Measurements from ENCODE around the gene EPS15. TPM values are rescaled to one million over a fixed set of nuclear protein-coding genes. Genes with fewer than 3 reads are reported as not detected.
"Not testable (repeated sequence)": the region's sequence is repeated elsewhere in the genome, so short reads cannot be mapped to it uniquely, and the experiment has no call there.

The EPS15 gene
- total RNA-seq, 1 donor from 2014 or later, result 55.0 TPM

DNA sequence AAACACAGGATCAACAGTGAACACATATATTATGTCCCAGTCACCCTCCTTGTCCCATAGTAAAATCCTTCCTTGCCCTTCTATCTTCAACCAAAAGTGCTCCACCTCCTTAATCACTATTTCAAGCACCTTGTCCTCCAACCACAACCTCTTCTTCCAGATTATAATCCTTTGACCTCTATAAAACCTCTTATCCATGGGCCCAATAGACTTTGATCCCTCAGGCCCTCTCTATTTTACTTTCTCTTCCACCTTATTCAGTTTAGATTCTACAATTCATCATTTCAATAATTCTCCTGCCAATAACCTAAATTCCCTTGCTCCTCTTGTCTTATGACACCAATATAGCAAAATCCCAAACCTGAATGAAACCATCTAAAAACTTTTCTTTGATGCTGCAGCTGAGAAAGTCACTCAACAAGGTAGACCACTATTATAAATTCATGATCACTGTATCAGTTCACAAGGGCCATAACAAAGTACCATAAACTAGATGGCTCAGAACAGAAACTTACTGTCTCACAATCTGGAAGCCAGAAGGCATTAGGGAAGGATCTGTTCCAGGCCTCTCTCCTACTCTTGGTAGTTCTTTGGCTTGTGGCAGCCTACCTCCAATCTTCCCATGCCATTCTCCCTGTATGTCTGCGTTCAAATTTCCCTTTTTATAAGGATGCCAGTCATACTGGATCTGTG is 24.8 kb downstream of the EPS15 start:
- Mint-ChIP-seq H3K27me3 (no peaks in the 10 kb centered on the region), H3K4me3 (no peak overlapping the region), H3K9me3 (no peaks in the 10 kb centered on the region), H3K27ac (no peak overlapping the region), H3K4me1 (peaks cover 21% of the 10 kb centered on the region), H3K36me3 (ENCODE audit: low read depth) (peaks cover 14% of the 10 kb centered on the region)
- no peak for DNase-seq
- intact Hi-C loops (cut with micrococcal nuclease), result no loop called here

GRCh38 chr1:51491166-51491981 is 27.7 kb downstream of the EPS15 start:
- H3K4me1 Mint-ChIP-seq, result peaks cover 22% of the 10 kb centered on the region
- H3K36me3 Mint-ChIP-seq (ENCODE audit: low read depth), result peaks cover 3% of the 10 kb centered on the region
- no peak for DNase-seq
- intact Hi-C loops (cut with micrococcal nuclease), result no loop called here
- H3K27ac Mint-ChIP-seq, result no peak overlapping the region
- no peak overlapping the region for H3K4me3 Mint-ChIP-seq
- no peaks in the 10 kb centered on the region for H3K27me3 Mint-ChIP-seq
- no peaks in the 10 kb centered on the region for H3K9me3 Mint-ChIP-seq

DNA sequence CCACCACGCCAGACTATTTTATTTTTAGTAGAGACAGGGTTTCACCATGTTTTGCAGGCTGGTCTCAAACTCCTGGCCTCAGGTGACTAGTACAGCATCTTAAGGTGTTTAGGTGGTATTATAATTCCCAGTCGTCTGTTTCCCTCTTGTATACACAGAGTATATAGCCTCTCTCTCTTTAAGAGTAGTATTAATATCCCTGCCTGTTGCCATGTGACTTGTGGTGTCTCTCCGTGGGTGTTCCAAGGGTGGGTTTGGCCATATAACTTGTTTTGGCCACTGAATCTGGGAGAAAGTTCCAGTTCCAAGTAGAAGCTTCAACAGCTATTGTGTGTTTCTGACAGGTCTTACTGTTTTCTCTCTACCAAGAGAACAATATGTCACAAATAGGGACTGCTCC is 29.6 kb downstream of the EPS15 start:
- no peaks in the 10 kb centered on the region for H3K9me3 Mint-ChIP-seq
- no peak for DNase-seq
- peaks cover 4% of the 10 kb centered on the region for H3K36me3 Mint-ChIP-seq (ENCODE audit: low read depth)
- H3K27ac Mint-ChIP-seq, result no peak overlapping the region
- H3K27me3 Mint-ChIP-seq, result no peaks in the 10 kb centered on the region
- intact Hi-C loops (cut with micrococcal nuclease), result no loop called here
- peaks cover 21% of the 10 kb centered on the region for H3K4me1 Mint-ChIP-seq
- no peak overlapping the region for H3K4me3 Mint-ChIP-seq

DNA sequence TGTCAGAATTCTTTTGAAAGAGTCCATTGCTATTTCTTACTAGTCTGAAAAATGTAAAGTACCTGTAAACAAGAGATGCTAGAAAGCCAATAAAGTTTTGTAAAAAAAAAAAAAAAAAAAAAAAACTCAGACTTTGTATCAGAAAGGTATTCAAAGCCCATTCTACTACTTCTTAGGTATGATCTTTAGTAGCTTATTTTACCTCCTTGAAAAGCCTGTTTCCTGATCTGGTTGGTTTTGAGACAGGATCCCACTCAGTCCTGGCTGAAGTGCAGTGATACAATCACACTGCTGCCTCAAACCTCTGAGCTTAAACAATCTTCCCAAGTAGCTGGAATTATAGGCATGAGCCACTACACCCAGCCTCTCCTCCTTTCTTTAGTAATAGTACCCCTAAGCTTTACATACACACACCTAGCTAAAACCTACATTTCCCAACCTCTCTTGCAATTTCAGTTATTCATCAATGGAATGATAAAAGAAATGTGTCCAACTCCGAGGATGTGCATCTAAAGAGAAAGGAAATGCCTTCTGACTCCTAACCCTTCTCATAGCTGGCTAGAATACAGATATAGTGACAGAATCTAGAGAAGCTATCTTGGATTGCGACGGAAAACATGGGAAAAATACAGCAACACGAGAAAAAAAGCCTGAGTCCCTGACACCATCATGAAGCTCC is 30.6 kb downstream of the EPS15 start:
- DNase-seq, result no peak
- Mint-ChIP-seq H3K27ac (no peak overlapping the region), H3K36me3 (ENCODE audit: low read depth) (peaks cover 8% of the 10 kb centered on the region), H3K4me3 (no peak overlapping the region), H3K27me3 (no peaks in the 10 kb centered on the region), H3K9me3 (no peaks in the 10 kb centered on the region), H3K4me1 (peaks cover 15% of the 10 kb centered on the region)
- intact Hi-C loops (cut with micrococcal nuclease), result no loop called here

DNA sequence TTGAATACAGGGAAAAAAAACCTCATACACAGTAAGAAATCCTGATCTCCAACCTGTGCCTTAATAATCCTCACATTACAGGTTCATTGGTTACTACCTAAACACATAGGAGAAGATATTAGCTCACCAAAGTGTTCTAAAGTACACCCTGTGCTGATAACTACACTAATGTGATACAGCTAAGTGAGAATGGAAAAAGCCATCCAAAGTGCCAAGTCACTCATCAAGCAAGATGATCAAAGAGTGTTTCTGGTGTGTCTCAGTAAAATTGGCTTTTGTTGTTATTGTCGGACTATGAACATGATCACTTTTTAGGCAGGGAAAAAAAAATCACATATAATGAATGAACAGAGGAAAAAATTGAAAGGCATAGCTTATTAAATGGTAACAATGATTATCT is 31.4 kb downstream of the EPS15 start:
- H3K27ac Mint-ChIP-seq, result no peak overlapping the region
- no peak for DNase-seq
- peaks cover 15% of the 10 kb centered on the region for H3K4me1 Mint-ChIP-seq
- no peaks in the 10 kb centered on the region for H3K27me3 Mint-ChIP-seq
- no peak overlapping the region for H3K4me3 Mint-ChIP-seq
- peaks cover 12% of the 10 kb centered on the region for H3K36me3 Mint-ChIP-seq (ENCODE audit: low read depth)
- H3K9me3 Mint-ChIP-seq, result no peaks in the 10 kb centered on the region
- intact Hi-C loops (cut with micrococcal nuclease), result no loop called here

DNA sequence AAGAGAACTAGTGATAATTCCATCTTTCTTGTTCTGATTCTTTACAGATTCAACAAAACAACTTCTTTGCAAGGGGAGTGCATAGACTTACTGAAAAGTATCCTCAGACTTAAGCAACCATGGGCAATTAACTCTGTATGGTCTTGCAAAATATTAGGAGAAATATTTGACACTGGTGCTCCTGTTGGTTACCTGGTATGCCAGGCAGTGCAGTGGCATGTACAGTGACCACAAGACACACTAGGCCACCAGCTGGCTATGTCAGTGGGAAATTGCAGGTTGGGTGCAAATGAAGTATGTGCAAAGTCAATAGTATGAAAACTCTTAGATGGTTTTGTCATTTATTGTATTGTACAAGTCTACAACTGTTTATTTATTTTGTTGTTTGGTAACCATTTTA is 34.5 kb downstream of the EPS15 start:
- intact Hi-C loops (cut with micrococcal nuclease), result no loop called here
- Mint-ChIP-seq H3K36me3 (ENCODE audit: low read depth) (peaks cover 30% of the 10 kb centered on the region), H3K27me3 (no peaks in the 10 kb centered on the region), H3K9me3 (peaks cover 9% of the 10 kb centered on the region), H3K4me1 (peaks cover 2% of the 10 kb centered on the region), H3K27ac (no peak overlapping the region), H3K4me3 (no peak overlapping the region)
- DNase-seq, result no peak

DNA sequence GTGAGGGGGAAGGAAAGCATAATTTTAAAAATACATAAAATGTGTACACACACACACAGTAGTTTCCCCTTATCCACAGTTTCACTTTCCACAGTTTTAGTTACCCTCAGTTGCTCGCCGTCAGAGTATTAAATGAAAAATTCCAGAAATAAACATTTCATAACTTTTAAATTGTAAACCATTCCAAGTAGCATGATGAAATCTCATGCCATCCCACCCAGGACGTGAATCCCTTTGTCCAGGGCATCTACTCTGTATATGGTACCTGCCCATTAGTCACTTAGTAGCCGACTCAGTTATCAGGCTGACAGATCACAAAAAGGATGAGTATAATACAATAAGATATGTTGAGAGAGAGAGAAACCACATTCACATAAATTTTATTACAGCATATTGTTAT is 36.2 kb downstream of the EPS15 start:
- H3K9me3 Mint-ChIP-seq, result peaks cover 16% of the 10 kb centered on the region
- intact Hi-C loops (cut with micrococcal nuclease), result no loop called here
- DNase-seq, result no peak
- peaks cover 39% of the 10 kb centered on the region for H3K36me3 Mint-ChIP-seq (ENCODE audit: low read depth)
- no peak overlapping the region for H3K4me3 Mint-ChIP-seq
- H3K27ac Mint-ChIP-seq, result no peak overlapping the region
- H3K4me1 Mint-ChIP-seq, result peaks cover 5% of the 10 kb centered on the region
- H3K27me3 Mint-ChIP-seq, result no peaks in the 10 kb centered on the region

DNA sequence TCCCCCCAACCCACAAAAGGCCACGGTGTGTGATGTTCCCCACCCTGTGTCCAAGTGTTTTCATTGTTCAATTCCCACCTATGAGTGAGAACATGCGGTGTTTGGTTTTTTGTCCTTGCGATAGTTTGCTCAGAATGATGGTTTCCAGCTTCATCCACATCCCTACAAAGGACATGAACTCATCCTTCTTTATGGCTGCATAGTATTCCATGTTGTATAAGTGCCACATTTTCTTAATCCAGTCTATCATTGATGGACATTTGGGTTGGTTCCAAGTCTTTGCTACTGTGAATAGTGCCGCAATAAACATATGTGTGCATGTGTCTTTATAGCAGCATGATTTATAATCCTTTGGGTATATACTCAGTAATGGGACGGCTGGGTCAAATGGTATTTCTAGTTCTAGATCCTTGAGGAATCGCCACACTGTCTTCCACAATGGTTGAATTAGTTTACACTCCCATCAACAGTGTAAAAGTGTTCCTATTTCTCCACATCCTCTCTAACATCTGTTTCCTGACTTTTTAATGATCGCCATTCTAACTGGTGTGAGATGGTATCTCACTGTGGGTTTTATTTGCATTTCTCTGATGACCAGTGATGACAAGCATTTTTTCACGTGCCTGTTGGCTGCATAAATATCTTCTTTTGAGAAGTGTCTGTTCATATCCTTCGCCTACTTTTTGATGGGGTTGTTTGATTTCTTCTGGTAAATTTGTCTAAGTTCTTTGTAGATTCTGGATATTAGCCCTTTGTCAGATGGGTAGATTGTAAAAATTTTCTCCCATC is 44.0 kb downstream of the EPS15 start:
- DNase-seq; H3K4me1 Mint-ChIP-seq; H3K27ac Mint-ChIP-seq; H3K4me3 Mint-ChIP-seq; intact Hi-C loops (cut with micrococcal nuclease); H3K27me3 Mint-ChIP-seq: not testable (repeated sequence)
- Mint-ChIP-seq H3K36me3 (ENCODE audit: low read depth) (peaks cover 60% of the 10 kb centered on the region), H3K9me3 (peaks cover 28% of the 10 kb centered on the region)

DNA sequence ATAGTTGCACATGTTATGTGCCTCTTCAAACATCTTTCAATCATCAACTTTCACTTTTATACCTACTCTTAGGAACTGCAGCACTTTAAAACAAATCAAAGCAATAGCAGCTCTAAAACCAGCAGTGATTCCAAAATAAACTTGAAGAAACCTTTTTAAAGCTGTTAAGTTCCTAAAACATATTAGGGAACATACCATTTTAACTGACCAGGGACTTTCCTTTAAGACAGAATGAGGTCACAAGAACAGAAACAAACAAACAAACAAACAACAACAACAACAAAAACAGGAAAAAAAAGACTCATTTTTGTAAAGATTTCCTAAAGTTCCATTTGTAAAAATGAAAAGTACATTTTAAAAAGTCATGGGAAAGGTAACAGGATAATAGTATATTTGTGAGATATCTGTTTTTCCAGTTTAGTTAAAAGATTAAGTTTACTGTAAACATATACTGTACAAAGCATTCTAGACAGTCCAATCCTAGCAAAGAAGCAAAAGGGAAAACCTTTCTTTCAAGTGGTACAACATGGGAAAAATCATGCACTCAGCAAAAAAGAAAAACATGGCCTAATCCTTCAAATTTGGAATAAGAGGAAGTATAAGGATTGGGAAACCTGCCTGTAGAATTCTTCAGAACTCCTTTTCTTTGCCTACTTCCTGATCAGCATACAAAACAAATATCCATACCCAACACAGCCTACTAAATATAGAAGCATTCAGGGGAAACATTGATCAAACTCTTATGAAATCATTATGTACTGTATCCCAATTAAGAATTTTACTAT is 45.5 kb downstream of the EPS15 start:
- H3K4me1 Mint-ChIP-seq, result peaks cover 2% of the 10 kb centered on the region
- H3K36me3 Mint-ChIP-seq (ENCODE audit: low read depth), result peaks cover 55% of the 10 kb centered on the region
- no peaks in the 10 kb centered on the region for H3K27me3 Mint-ChIP-seq
- no peak overlapping the region for H3K27ac Mint-ChIP-seq
- peaks cover 22% of the 10 kb centered on the region for H3K9me3 Mint-ChIP-seq
- intact Hi-C loops (cut with micrococcal nuclease), result no loop called here
- no peak for DNase-seq
- no peak overlapping the region for H3K4me3 Mint-ChIP-seq

DNA sequence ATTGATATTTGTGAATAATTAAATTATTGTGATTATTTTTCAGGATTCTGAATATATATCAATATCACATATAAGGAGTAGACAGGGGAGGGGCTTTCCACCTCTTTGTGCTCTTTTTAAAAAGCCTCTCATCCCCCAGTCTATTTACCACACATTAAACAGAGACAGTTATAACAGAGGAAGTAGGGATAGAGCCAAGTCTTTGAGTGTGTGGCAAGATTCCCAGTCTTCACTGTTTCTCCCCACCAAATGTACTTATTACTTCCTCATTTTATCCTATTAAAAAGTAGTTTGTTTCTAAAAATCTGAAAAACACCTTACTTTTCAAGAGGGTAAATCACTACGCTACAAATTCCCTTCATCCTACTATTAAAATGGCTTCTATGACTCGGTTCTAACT is 46.7 kb downstream of the EPS15 start:
- intact Hi-C loops (cut with micrococcal nuclease), result no loop called here
- Mint-ChIP-seq H3K36me3 (ENCODE audit: low read depth) (peaks cover 54% of the 10 kb centered on the region), H3K9me3 (peaks cover 17% of the 10 kb centered on the region), H3K27ac (no peak overlapping the region), H3K4me1 (peaks cover 2% of the 10 kb centered on the region), H3K4me3 (no peak overlapping the region), H3K27me3 (no peaks in the 10 kb centered on the region)
- DNase-seq, result no peak

GRCh38 chr1:51469518-51469917 is 49.5 kb downstream of the EPS15 start:
- no peak for DNase-seq
- H3K4me3 Mint-ChIP-seq, result no peak overlapping the region
- H3K9me3 Mint-ChIP-seq, result no peaks in the 10 kb centered on the region
- no peak overlapping the region for H3K27ac Mint-ChIP-seq
- peaks cover 46% of the 10 kb centered on the region for H3K36me3 Mint-ChIP-seq (ENCODE audit: low read depth)
- peaks cover 4% of the 10 kb centered on the region for H3K4me1 Mint-ChIP-seq
- intact Hi-C loops (cut with micrococcal nuclease), result no loop called here
- no peaks in the 10 kb centered on the region for H3K27me3 Mint-ChIP-seq

GRCh38 chr1:51464828-51465227 is 54.2 kb downstream of the EPS15 start:
- Mint-ChIP-seq H3K4me3 (no peak overlapping the region), H3K4me1 (peaks cover 5% of the 10 kb centered on the region), H3K36me3 (ENCODE audit: low read depth) (peaks cover 44% of the 10 kb centered on the region), H3K27ac (no peak overlapping the region), H3K9me3 (no peaks in the 10 kb centered on the region), H3K27me3 (no peaks in the 10 kb centered on the region)
- no peak for DNase-seq
- intact Hi-C loops (cut with micrococcal nuclease), result no loop called here

DNA sequence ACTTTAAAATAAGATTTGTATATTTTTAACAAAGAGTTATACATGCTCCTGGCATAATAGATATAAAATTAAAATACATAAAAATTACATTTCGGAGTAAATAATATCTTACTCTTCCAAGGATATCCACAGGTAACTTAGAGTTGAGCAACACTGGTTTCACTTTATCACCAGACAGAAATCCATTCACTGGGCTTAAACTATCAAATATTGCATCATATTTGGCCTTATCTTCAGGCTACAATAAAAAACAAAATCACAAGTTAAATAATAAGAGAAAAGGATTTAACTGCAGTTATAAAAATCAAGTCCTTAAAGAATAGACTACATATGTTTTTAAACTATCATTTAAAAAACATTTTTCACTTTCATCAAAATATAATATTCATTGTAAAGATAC is 55.5 kb downstream of the EPS15 start:
- Mint-ChIP-seq H3K36me3 (ENCODE audit: low read depth) (peaks cover 44% of the 10 kb centered on the region), H3K4me1 (peaks cover 5% of the 10 kb centered on the region), H3K9me3 (no peaks in the 10 kb centered on the region), H3K4me3 (no peak overlapping the region), H3K27me3 (no peaks in the 10 kb centered on the region), H3K27ac (no peak overlapping the region)
- DNase-seq, result no peak
- intact Hi-C loops (cut with micrococcal nuclease), result no loop called here

Measured in activated CD4-positive, alpha-beta T cell treated with anti-CD3 and anti-CD28 coated beads, Interleukin-2, amount 10 ng/mL, durations not matched to agents 24 days and 14 days (primary cell).